SK-N-DZ (cell line): ENCODE measurements around the gene UCP3.
"Not testable (repeated sequence)": the region's sequence is repeated elsewhere in the genome, so short reads cannot be mapped to it uniquely, and the experiment has no call there.

Experiments used
- DNase-seq: peaks from one replicate; pipeline ENCODE4 v3.0.0-alpha.2; 2015; ENCODE audit warnings: low spot score

The UCP3 gene

DNA sequence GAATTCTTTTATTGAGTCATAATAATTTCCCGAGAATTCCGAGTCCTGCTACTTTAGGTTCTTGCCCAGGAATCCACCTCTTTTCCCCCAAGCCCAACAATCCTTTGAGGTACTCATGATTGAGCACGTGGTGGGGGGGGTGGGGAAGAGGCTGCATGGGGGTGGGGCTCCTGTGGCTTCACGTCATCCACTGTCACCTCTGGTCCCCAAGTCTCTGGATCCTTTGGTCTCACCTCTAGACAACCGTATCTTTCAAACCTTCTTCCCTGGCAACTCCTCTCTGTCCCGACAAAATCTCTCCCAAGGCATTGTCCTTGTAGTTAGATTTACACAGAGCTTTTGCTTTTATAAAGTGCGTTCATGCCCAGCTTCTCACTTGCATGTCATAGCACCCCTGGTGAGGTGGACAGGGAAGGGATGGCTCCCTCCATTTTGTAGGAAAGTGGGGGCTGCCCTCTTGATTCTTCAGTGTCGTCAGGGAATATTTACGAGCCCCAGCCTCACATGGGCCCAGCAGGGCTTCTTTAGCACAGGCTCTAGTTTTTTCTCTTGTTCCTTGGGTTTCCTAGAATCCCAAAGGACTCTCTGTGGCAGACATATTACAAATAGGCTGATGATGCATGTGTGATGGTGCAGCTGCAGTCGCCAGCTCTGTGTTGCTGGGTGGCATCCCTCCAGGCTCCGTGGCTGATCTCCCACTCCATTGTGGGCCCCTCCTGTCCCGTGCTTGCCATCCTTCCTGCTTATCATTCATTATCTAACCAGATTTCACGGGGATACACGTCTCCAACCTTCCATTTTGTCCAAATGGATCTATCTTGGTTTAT, 8.4 kb downstream of the UCP3 start:
- no peak for DNase-seq

DNA sequence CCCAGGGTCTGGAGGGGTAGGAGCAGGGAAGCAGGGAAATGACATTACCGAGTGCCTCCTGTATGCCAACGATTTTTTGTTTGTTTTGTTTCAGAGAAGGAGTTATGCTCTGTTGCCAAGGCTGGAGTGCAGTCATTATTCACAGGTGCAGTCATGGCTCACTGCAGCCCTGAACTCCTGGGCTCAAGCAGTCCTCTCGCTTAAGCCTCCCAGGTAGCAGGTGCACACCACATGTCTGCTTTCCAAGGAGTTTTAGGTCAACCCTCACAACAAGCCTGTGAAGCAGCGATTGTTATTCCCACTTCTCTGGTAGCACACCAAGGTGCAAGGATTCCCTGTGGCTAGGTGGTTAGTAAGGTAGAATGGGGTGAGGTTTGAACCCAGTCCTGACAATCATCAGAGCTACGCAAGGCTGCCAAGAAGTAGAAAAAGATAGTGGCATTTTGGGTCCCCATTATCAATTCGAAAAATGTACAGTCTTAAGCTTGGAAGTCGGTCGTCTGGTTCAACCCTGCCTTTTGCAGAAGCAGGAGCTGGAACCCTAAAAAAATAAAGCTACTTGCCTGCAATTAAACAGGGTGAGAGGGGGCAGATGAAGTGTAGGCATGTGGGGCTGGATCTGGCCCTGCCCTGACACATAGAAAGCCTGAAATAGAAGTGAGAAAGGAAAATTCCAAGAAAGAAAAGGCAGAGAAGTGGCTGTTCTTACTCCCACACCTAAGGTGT, 9.1 kb downstream of the UCP3 start:
- DNase-seq: no peak

DNA sequence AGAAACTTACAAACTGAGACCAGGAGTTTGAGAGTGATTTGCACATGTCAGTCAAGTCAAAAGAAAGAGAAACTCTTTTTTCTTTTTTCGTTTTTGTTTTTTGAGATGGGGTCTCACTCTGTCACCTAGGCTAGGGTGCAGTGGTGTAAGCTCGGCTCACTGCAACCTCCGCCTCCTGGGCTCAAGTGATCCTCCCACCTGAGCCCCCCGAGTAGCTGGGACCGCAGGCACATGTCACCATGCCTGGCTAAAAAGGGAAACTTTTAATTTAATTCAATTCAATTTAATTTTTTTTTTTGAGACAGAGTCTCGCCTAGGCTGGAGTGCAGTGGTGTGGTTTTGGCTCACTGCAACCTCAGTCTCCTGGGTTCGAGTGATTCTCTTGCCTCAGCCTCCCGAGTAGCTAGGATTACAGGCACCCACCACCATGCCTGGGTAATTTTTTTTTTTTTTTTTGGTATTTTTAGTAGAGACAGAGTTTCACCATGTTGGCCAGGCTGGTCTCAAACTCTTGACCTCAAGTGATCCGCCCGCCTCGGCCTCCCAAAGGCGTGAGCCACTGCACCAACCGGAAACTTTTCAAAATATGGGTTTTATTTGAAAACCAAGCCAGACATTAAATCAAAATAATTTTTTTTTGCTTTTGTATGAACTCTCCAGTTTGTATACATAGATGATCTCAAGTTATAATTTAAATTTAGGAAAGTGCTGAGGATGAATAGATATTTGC, 9.9 kb downstream of the UCP3 start:
- no peak for DNase-seq

DNA sequence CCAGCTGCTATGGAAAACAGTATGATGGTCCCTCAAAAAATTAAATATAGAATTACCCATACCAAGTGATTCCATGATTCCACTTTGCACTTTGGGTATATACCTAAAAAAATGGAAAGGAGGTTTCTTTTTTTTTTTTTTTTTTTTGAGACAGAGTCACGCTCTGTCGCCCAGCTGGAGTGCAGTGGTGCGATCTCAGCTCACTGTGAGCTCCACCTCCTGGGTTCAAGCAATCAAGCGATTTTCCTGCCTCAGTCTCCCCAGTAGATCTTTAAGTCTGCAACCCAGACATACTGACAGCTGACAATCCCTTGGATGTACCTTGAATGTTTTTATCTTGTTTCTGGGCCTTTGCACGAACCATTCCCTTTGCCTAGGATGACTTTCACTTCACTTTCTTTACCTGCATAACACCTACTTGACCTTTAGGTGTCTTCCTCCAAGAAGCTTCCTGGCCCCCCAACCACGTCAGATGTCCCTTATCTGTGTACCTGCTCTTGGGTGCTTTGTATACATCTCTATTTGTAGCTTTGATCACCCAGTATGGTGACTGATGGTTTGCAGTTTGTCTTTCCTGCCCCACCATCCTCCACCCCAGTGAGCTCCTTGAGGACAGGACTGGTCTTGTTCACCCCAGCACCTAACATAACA, 11.6 kb downstream of the UCP3 start:
- no peak for DNase-seq

GRCh38 chr11:73996161-73996747, 12.6 kb downstream of the UCP3 start:
- no peak for DNase-seq

DNA sequence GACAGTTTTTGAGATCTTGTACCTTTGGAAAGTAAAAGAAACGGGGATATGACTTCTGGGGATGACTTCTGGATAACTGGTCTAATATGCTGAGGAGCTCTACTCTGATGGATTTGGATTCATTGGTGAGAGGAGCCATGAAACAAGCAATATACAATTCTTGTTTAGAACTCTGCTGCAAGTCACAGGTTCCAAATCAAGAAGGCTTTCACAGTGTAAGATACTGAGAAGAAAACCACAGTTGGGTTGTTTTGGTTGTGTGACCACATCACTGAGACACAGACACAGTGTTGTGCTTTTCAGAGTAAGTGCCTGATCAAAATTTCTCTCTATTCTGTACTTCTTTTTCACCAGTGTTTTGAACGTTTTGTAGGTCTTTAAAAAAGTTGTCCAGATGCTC, 13.2 kb downstream of the UCP3 start:
- no peak for DNase-seq

- DNase-seq: no peak
These were observed 13.6 kb downstream of the UCP3 start for GRCh38 chr11:73995247-73995646.

DNA sequence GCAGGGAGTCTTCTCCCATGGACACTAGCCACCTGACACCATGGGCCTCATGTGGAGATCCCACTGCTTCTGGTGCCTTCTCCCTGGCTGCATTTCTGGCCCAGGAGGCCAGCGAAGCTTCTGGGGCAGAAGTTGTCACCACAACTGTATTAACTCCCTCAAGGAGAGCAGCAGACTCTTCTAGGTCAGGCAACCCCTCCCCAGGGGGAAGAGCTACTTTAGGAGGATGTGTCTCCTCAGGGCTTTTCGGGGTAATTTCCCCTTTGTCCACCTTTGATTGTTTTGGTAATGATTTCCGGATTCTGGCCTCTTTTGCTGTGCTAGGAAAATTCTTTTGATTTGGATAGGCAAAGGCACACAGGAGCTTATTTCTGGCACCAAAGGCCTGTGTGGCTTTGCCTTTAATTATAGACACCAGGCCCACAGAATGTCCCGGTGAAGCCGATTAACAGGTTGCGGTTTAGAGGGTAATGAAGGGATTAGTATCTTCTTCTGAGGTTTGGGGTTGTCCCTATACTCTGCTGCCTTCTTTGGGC, 17.3 kb downstream of the UCP3 start:
- no peak for DNase-seq

GRCh38 chr11:73990730-73991129, 18.2 kb downstream of the UCP3 start:
- DNase-seq: no peak

DNA sequence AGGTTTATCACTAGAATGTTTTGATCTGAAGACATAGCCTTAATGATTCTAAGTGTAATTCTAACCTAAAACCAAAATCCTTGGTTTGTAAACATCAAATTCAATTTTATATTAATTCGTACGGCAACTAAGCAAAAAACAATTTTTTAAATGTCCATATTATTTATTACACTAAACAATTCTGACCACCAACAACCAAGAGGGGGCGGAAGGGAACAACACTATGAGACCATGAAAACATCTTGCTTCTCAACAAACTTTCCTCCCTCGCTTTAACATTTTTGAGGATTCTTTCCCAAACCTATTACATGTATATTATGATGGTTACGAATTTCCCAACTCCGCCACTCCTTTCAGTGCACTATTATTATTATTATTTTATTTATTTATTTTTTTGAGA, 19.7 kb downstream of the UCP3 start:
- DNase-seq: no peak

GRCh38 chr11:73988227-73988626, 20.7 kb downstream of the UCP3 start:
- DNase-seq: no peak

DNA sequence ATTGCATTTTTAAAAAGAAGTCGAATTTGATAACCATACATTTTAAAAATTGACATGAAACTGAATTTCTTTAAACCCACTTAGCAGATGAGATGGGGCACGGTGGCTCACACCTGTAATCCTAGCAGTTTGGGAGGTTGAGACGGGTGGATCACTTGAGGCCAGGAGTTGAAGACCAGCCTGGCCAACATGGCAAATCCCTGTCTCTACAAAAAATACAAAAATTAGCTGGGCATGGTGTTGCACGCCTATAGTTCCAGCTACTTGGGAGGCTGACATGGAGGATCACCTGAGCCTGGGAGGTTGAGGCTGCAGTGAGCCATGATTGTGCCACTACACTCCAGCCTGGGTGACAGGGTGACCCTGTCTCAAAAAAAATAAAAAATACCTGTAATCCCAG, 23.2 kb downstream of the UCP3 start:
- not testable (repeated sequence) for DNase-seq

GRCh38 chr11:73983741-73984538, 24.9 kb downstream of the UCP3 start:
- no peak for DNase-seq

- peak; percentile 98 for DNase-seq
These were observed 25.7 kb downstream of the UCP3 start for GRCh38 chr11:73982990-73983740.

DNA sequence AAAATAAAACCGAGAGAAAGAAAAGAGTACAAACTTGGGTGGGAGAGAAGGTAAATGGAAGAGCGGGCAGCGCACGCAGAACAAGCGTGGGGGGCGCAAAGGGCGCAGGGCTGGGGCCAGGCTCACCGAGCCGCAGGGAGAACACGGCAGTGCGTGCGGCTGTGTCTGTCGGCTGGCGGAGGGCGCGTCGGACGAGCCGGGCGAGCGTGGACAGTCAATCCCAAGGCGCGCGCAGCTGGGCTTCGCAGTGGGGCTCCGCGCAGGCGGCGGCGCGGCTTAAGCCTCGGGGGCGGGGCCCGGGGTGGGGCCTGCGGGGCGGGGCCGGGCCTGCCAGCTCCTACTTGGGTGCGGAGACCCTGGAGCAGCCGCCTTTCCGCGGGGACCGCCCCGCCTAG, 26.3 kb downstream of the UCP3 start, which contains the start of gene UCP2:
Gene UCP2 (minus strand): TSS at position 249 of the 395 bp plus-strand sequence. CDS start 4,465 bp downstream, outside the sequence.
- DNase-seq: peak; percentile 93

- DNase-seq: no peak
These were observed 27.7 kb downstream of the UCP3 start for GRCh38 chr11:73981051-73981805.

GRCh38 chr11:73980001-73980961, 28.6 kb downstream of the UCP3 start:
- DNase-seq: no peak
